Cardiac fibroblast (primary cell): ENCODE results near the gene TFB2M.

Source experiments
- DNase-seq, 2 donors: peaks; one replicate each; pipeline versions ENCODE4 v3.0.0 to v3.0.0-alpha.2; 2010; ENCODE audit warnings: low read depth in 2 of 2
- H3K4me3 ChIP-seq, 2 donors: replicated peaks in 1 of 2; 1 replicate in 1 of 2; 2 replicates in 1 of 2; pipeline ENCODE4 v1.5.1; 2011; ENCODE audit warnings: low read depth in 2 of 2, low read length in 2 of 2, mild to moderate bottlenecking in 2 of 2, moderate library complexity in 1 of 2
- CTCF ChIP-seq: IDR thresholded peaks from one replicate; pipeline ENCODE4 v1.5.1; 2011; ENCODE audit warnings: low read depth, mild to moderate bottlenecking, low read length, inconsistent platforms

TFB2M gene

GRCh38 chr1:246583448-246584185 lies 17.6 kb upstream of the TFB2M start:
- H3K4me3 ChIP-seq = no peak overlapping the region
- DNase-seq = peak; percentile 73 to 86
- TF ChIP-seq CTCF = no peak

- TF ChIP-seq CTCF = no peak
Measured at GRCh38 chr1:246583056-246583440, 17.0 kb upstream of the TFB2M start.

GRCh38 chr1:246582301-246583055 lies 16.4 kb upstream of the TFB2M start:
- no peak for TF ChIP-seq CTCF
- no peak for DNase-seq
- no peak overlapping the region for H3K4me3 ChIP-seq

More at GRCh38 chr1:246583056-246583440, 17.0 kb upstream of the TFB2M start:
- no peak for DNase-seq
- H3K4me3 ChIP-seq = no peak overlapping the region

GRCh38 chr1:246580497-246581370 lies 14.7 kb upstream of the TFB2M start:
- no peak overlapping the region for H3K4me3 ChIP-seq
- no peak for DNase-seq
- no peak for TF ChIP-seq CTCF

- DNase-seq = peak in 1 of 2 donors; percentile 59
- no peak for TF ChIP-seq CTCF
- H3K4me3 ChIP-seq = no peak overlapping the region
Measured at GRCh38 chr1:246579818-246580217, 13.8 kb upstream of the TFB2M start.

- no peak overlapping the region for H3K4me3 ChIP-seq
- no peak for DNase-seq
- no peak for TF ChIP-seq CTCF
Measured at GRCh38 chr1:246577720-246578106, 11.7 kb upstream of the TFB2M start.
